HL-60 (cell line): Measurements from ENCODE around the gene TK2.
A peak's percentile ranks its signal among the peaks of the same experiment; 100 is the strongest.

Experiments
- DNase-seq, 2 experiments: peaks; one replicate each; pipeline ENCODE4 v3.0.0-alpha.2; 2010 to 2020; ENCODE audit warnings: low read depth in 1 of 2, low spot score in 1 of 2
- H3K27ac ChIP-seq: fragments of 250-450 bp; sonication (Bioruptor Pico); replicated peaks from 2 replicates; pipeline ENCODE4 v1.5.1; 2020; ENCODE audit warnings: mild to moderate bottlenecking, moderate library complexity
- H3K27me3 ChIP-seq: fragments of 250-450 bp; sonication (Bioruptor Pico); 2 replicates; pipeline ENCODE4 v1.5.1; 2021; ENCODE audit warnings: mild to moderate bottlenecking, moderate library complexity; ENCODE audit not compliant: insufficient read depth, poor library complexity, severe bottlenecking
- H3K4me3 ChIP-seq: replicated peaks from 2 replicates; pipeline ENCODE4 v1.5.1; 2011; ENCODE audit warnings: mild to moderate bottlenecking, control low read depth, low read length; ENCODE audit not compliant: insufficient read depth
- CTCF ChIP-seq: IDR thresholded peaks from one replicate; pipeline ENCODE4 v1.5.1; 2011; ENCODE audit warnings: low read length, control low read depth, inconsistent platforms; ENCODE audit not compliant: insufficient read depth
- GABPA ChIP-seq: IDR thresholded peaks from 2 replicates; pipeline ENCODE4 v1.6.1; 2012; ENCODE audit warnings: low read depth
- POLR2AphosphoS5 ChIP-seq: IDR thresholded peaks from 2 replicates; pipeline ENCODE4 v1.6.1; 2012; ENCODE audit warnings: low read depth
- REST ChIP-seq: IDR thresholded peaks from 2 replicates; pipeline ENCODE4 v1.6.1; 2012; ENCODE audit warnings: low read depth; ENCODE audit not compliant: insufficient replicate concordance
- SPI1 ChIP-seq: IDR thresholded peaks from 2 replicates; pipeline ENCODE4 v1.6.1; 2012; ENCODE audit warnings: low read depth, mild to moderate bottlenecking, borderline replicate concordance

TK2 gene

GRCh38 chr16:66528294-66528693, 21.6 kb downstream of the TK2 start:
- Histone ChIP-seq H3K4me3 (no peak overlapping the region), H3K27ac (no peak overlapping the region), H3K27me3 (no peaks in the 10 kb centered on the region)
- no peak for TF ChIP-seq GABPA
- no peak for TF ChIP-seq CTCF
- no peak for TF ChIP-seq REST
- TF ChIP-seq POLR2AphosphoS5, result no peak
- TF ChIP-seq SPI1, result no peak
- no peak for DNase-seq

- H3K4me3 ChIP-seq, result no peak overlapping the region
- DNase-seq, result peak in 1 of 2 experiments; percentile 50
- TF ChIP-seq POLR2AphosphoS5 (no peak), GABPA (no peak), SPI1 (no peak), CTCF (no peak), REST (no peak)
- H3K27me3 ChIP-seq, result no peaks in the 10 kb centered on the region
- peak overlapping the region; percentile 99 for H3K27ac ChIP-seq
Observed at GRCh38 chr16:66525396-66526180, 24.3 kb downstream of the TK2 start.

GRCh38 chr16:66524601-66525164, 25.2 kb downstream of the TK2 start:
- peak; percentile 98 to 99 for DNase-seq
- Histone ChIP-seq H3K27me3 (no peaks in the 10 kb centered on the region), H3K27ac (peak overlapping the region; percentile 99), H3K4me3 (no peak overlapping the region)
- peak; percentile 100 for TF ChIP-seq SPI1
- peak; percentile 97 for TF ChIP-seq POLR2AphosphoS5
- no peak for TF ChIP-seq GABPA

- Histone ChIP-seq H3K27me3 (no peaks in the 10 kb centered on the region), H3K4me3 (no peak overlapping the region), H3K27ac (peak overlapping the region; percentile 99)
- peak; percentile 81 to 91 for DNase-seq
- TF ChIP-seq REST (peak; percentile 71), SPI1 (peak; percentile 68; the same call in 1 of the 2 replicates), POLR2AphosphoS5 (peak; percentile 99), GABPA (peak; percentile 56; the same call in 1 of the 2 replicates), CTCF (no peak)
Observed at GRCh38 chr16:66523861-66524354, 26.0 kb downstream of the TK2 start.
